Measurements from ENCODE around the gene THRB.

THRB gene

GRCh38 chr3:24447836-24448235, 46.8 kb downstream of the THRB start:
- FAIRE-seq (no peak), DNase-seq (ENCODE audit: insufficient read length, low spot score) (no peak)
- TF ChIP-seq CTCF (IDR thresholded peaks at IDR 0.05; ENCODE audit: insufficient read depth, missing control alignments): no peak

GRCh38 chr3:24446032-24446431, 48.6 kb downstream of the THRB start:
- DNase-seq (ENCODE audit: insufficient read length, low spot score) (no peak), FAIRE-seq (no peak)
- no peak for TF ChIP-seq CTCF (IDR thresholded peaks at IDR 0.05; ENCODE audit: insufficient read depth, missing control alignments)

- no peak for FAIRE-seq
- no peak for TF ChIP-seq CTCF (IDR thresholded peaks at IDR 0.05; ENCODE audit: insufficient read depth, missing control alignments)
- no peak for DNase-seq (ENCODE audit: insufficient read length, low spot score)
Observed at GRCh38 chr3:24443476-24443875, 51.2 kb downstream of the THRB start.

- DNase-seq (ENCODE audit: insufficient read length, low spot score): no peak
- FAIRE-seq: no peak
- no peak for TF ChIP-seq CTCF (IDR thresholded peaks at IDR 0.05; ENCODE audit: insufficient read depth, missing control alignments)
Observed at GRCh38 chr3:24440760-24441464, 53.7 kb downstream of the THRB start.

GRCh38 chr3:24439021-24439420, 55.6 kb downstream of the THRB start:
- FAIRE-seq (no peak), DNase-seq (ENCODE audit: insufficient read length, low spot score) (no peak)
- no peak for TF ChIP-seq CTCF (IDR thresholded peaks at IDR 0.05; ENCODE audit: insufficient read depth, missing control alignments)

- FAIRE-seq: no peak
- no peak for TF ChIP-seq CTCF (IDR thresholded peaks at IDR 0.05; ENCODE audit: insufficient read depth, missing control alignments)
Observed at GRCh38 chr3:24437326-24437725, 57.3 kb downstream of the THRB start.

GRCh38 chr3:24435584-24435983, 59.1 kb downstream of the THRB start:
- FAIRE-seq: no peak
- DNase-seq (ENCODE audit: insufficient read length, low spot score): no peak
- no peak for TF ChIP-seq CTCF (IDR thresholded peaks at IDR 0.05; ENCODE audit: insufficient read depth, missing control alignments)

More at GRCh38 chr3:24437326-24437725, 57.3 kb downstream of the THRB start:
- no peak for DNase-seq (ENCODE audit: insufficient read length, low spot score)

Measured in D721Med (cell line).